Lower leg skin (tissue), 3 donors: ENCODE measurements around the gene NAPSA.

Source experiments
- POLR2A ChIP-seq, 2 donors: fragments of 450-650 bp; IDR thresholded peaks; one replicate each; pipeline ENCODE4 v1.6.1; 2016 to 2017; ENCODE audit warnings: antibody characterized with exemption in 2 of 2, mild to moderate bottlenecking in 1 of 2, moderate library complexity in 1 of 2
- TF ChIP-seq, protein P1 (sequence below), 3 donors: fragments of 450-650 bp; IDR thresholded peaks; one replicate each; pipeline ENCODE4 v1.5.1; 2016; ENCODE audit warnings: antibody characterized with exemption in 3 of 3, mild to moderate bottlenecking in 3 of 3, moderate library complexity in 2 of 3

DNA sequence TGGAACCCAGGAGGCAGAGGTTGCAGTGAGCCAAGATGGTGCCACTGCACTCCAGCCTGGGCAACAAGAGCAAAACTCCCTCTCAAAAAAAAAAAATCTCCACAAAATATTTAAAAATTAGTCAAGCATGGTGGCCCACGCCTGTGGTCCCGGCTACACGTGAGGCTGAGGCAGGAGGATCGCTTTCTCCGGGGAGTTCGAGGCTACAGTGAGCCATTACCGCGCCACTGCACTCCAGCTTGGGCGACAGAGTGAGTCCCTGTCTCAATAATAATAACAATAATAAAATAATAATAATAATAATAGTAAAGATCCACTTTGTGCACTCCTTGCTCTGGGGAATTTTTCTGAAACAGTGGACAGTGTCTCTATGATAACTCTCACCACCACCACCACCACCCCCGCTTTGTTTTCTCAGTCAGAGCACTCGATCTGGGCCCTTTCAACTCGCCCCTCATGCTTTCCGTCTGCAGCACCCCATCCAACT lies 8.7 kb downstream of the NAPSA start:
- TF ChIP-seq, protein P1, sequence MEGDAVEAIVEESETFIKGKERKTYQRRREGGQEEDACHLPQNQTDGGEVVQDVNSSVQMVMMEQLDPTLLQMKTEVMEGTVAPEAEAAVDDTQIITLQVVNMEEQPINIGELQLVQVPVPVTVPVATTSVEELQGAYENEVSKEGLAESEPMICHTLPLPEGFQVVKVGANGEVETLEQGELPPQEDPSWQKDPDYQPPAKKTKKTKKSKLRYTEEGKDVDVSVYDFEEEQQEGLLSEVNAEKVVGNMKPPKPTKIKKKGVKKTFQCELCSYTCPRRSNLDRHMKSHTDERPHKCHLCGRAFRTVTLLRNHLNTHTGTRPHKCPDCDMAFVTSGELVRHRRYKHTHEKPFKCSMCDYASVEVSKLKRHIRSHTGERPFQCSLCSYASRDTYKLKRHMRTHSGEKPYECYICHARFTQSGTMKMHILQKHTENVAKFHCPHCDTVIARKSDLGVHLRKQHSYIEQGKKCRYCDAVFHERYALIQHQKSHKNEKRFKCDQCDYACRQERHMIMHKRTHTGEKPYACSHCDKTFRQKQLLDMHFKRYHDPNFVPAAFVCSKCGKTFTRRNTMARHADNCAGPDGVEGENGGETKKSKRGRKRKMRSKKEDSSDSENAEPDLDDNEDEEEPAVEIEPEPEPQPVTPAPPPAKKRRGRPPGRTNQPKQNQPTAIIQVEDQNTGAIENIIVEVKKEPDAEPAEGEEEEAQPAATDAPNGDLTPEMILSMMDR (IDR thresholded peaks at IDR 0.05): no peak
- no peak for TF ChIP-seq POLR2A (IDR thresholded peaks at IDR 0.05)
